H9 (cell line): ENCODE results near the gene FAS. TPM values are rescaled to one million over a fixed set of nuclear protein-coding genes. Genes with fewer than 3 reads are reported as not detected.

ENCODE experiments used
- DNase-seq: peaks from one replicate; pipeline ENCODE4 v3.0.0-alpha.2; 2017
- H2AFZ ChIP-seq: one replicate; pipeline ENCODE4 v1.6.1; 2013; ENCODE audit warnings: mild to moderate bottlenecking, low read length, control low read depth, moderate library complexity
- H2AK5ac ChIP-seq: 2 replicates; pipeline ENCODE4 v1.6.1; 2013; ENCODE audit warnings: low read length, control low read depth, mixed read lengths; ENCODE audit not compliant: insufficient read length
- H2BK120ac ChIP-seq: one replicate; pipeline ENCODE4 v1.6.1; 2013; ENCODE audit warnings: low read depth, mild to moderate bottlenecking, low read length, control low read depth, inconsistent platforms; ENCODE audit not compliant: poor library complexity, severe bottlenecking
- H2BK12ac ChIP-seq: 2 replicates; pipeline ENCODE4 v1.6.1; 2013; ENCODE audit warnings: low read length, control low read depth, mixed read lengths, low read depth; ENCODE audit not compliant: insufficient read length
- H2BK15ac ChIP-seq: 2 replicates; pipeline ENCODE4 v1.6.1; 2013; ENCODE audit warnings: low read depth, low read length, control low read depth
- H2BK20ac ChIP-seq: one replicate; pipeline ENCODE4 v1.6.1; 2013; ENCODE audit warnings: low read depth, mild to moderate bottlenecking, low read length, control low read depth, inconsistent platforms; ENCODE audit not compliant: poor library complexity, severe bottlenecking
- H2BK5ac ChIP-seq: 2 replicates; pipeline ENCODE4 v1.6.1; 2013; ENCODE audit warnings: low read length, control low read depth, mixed read lengths; ENCODE audit not compliant: insufficient read length
- H3K14ac ChIP-seq: 2 replicates; pipeline ENCODE4 v1.6.1; 2013; ENCODE audit warnings: low read length, control low read depth; ENCODE audit not compliant: insufficient read depth
- H3K18ac ChIP-seq: 2 replicates; pipeline ENCODE4 v1.6.1; 2013; ENCODE audit warnings: low read depth, mild to moderate bottlenecking, mixed read lengths, low read length, control low read depth; ENCODE audit not compliant: insufficient read length
- H3K23ac ChIP-seq: 2 replicates; pipeline ENCODE4 v1.6.1; 2013; ENCODE audit warnings: low read length, control low read depth, mixed read lengths, low read depth; ENCODE audit not compliant: insufficient read length
- H3K23me2 ChIP-seq: 2 replicates; pipeline ENCODE4 v1.6.1; 2013; ENCODE audit warnings: low read depth, mild to moderate bottlenecking, mixed read lengths, low read length, control low read depth; ENCODE audit not compliant: insufficient read length, poor library complexity, severe bottlenecking
- H3K27ac ChIP-seq: 2 replicates; pipeline ENCODE4 v1.5.1; 2013; ENCODE audit warnings: low read length, control low read depth, mixed read lengths, low read depth; ENCODE audit not compliant: insufficient read length
- H3K27me3 ChIP-seq: 2 replicates; pipeline ENCODE4 v1.6.1; 2013; ENCODE audit warnings: low read length, control low read depth, inconsistent platforms; ENCODE audit not compliant: insufficient read depth
- H3K4ac ChIP-seq: 2 replicates; pipeline ENCODE4 v1.6.1; 2013; ENCODE audit warnings: low read depth, mild to moderate bottlenecking, control low read depth, inconsistent platforms, low read length, moderate library complexity
- H3K4me1 ChIP-seq: 2 replicates; pipeline ENCODE4 v1.6.1; 2013; ENCODE audit warnings: low read length, control low read depth, inconsistent platforms; ENCODE audit not compliant: insufficient read depth
- H3K4me2 ChIP-seq: 2 replicates; pipeline ENCODE4 v1.6.1; 2013; ENCODE audit warnings: low read length, control low read depth, mixed read lengths; ENCODE audit not compliant: insufficient read length, insufficient read depth
- H3K56ac ChIP-seq: 2 replicates; pipeline ENCODE4 v1.6.1; 2013; ENCODE audit warnings: low read depth, mild to moderate bottlenecking, mixed read lengths, low read length, control low read depth; ENCODE audit not compliant: insufficient read length
- H3K79me1 ChIP-seq: 2 replicates; pipeline ENCODE4 v1.6.1; 2013; ENCODE audit warnings: low read depth, mild to moderate bottlenecking, moderate library complexity, low read length, control low read depth, inconsistent platforms; ENCODE audit not compliant: insufficient read depth, poor library complexity, severe bottlenecking
- H3K79me2 ChIP-seq: 2 replicates; pipeline ENCODE4 v1.6.1; 2013; ENCODE audit warnings: low read length, control low read depth, inconsistent platforms; ENCODE audit not compliant: insufficient read depth
- H3K9ac ChIP-seq: 2 replicates; pipeline ENCODE4 v1.6.1; 2013; ENCODE audit warnings: low read length, control low read depth, mixed read lengths; ENCODE audit not compliant: insufficient read length; ENCODE audit errors: extremely low read depth
- H3K9me3 ChIP-seq: one replicate; pipeline ENCODE4 v1.6.1; 2013; ENCODE audit warnings: low read depth, low read length, inconsistent platforms; ENCODE audit not compliant: control insufficient read depth
- H3T11ph ChIP-seq: one replicate; pipeline ENCODE4 v1.6.1; 2013; ENCODE audit warnings: mild to moderate bottlenecking, low read length, control low read depth, inconsistent platforms
- H4K20me1 ChIP-seq: one replicate; pipeline ENCODE4 v1.6.1; 2013; ENCODE audit not compliant: control insufficient read depth, insufficient read length, insufficient read depth
- H4K5ac ChIP-seq: 2 replicates; pipeline ENCODE4 v1.6.1; 2013; ENCODE audit warnings: low read depth, mild to moderate bottlenecking, mixed read lengths, low read length, control low read depth; ENCODE audit not compliant: insufficient read length
- H4K8ac ChIP-seq: replicated peaks from 2 replicates; pipeline ENCODE4 v1.6.1; 2013; ENCODE audit warnings: low read length, control low read depth, mixed read lengths, low read depth; ENCODE audit not compliant: insufficient read length
- H4K91ac ChIP-seq: 2 replicates; pipeline ENCODE4 v1.6.1; 2013; ENCODE audit warnings: low read depth, mild to moderate bottlenecking, moderate library complexity, mixed read lengths, low read length, control low read depth; ENCODE audit not compliant: insufficient read length
- H3K27ac Mint-ChIP-seq, 3 experiments: 2 replicates in 2 of 3; 3 replicates in 1 of 3; pipeline ENCODE4 v1.8.0; 2020 to 2021; ENCODE audit warnings: mixed read lengths in 3 of 3, mild to moderate bottlenecking in 1 of 3, moderate library complexity in 1 of 3
- H3K27me3 Mint-ChIP-seq: 2 replicates; pipeline ENCODE4 v1.8.0; 2021; ENCODE audit warnings: low read depth, mild to moderate bottlenecking, moderate library complexity, mixed read lengths
- H3K36me3 Mint-ChIP-seq, 3 experiments: 2 replicates in 2 of 3; 3 replicates in 1 of 3; pipeline ENCODE4 v1.8.0; 2020 to 2021; ENCODE audit warnings: low read depth in 3 of 3, mixed read lengths in 3 of 3; ENCODE audit not compliant: insufficient read depth in 1 of 3
- H3K4me1 Mint-ChIP-seq, 2 experiments: 2 replicates each; pipeline ENCODE4 v1.8.0; 2020; ENCODE audit warnings: mixed read lengths in 2 of 2
- H3K4me3 Mint-ChIP-seq, 2 experiments: 2 replicates in 1 of 2; 3 replicates in 1 of 2; pipeline ENCODE4 v1.8.0; 2020 to 2021; ENCODE audit warnings: mild to moderate bottlenecking in 2 of 2, mixed read lengths in 2 of 2, moderate library complexity in 1 of 2
- H3K9me3 Mint-ChIP-seq, 2 experiments: 2 replicates in 1 of 2; 3 replicates in 1 of 2; pipeline ENCODE4 v1.8.0; 2020; ENCODE audit warnings: mild to moderate bottlenecking in 2 of 2, mixed read lengths in 2 of 2, moderate library complexity in 1 of 2
- WGBS: extraction: QIAGEN DNeasy Blood & Tissue Kit; methylation state at CpG from one replicate; pipeline ENCODE4 v1.1.7; 2013; ENCODE audit warnings: missing lambda C conversion rate, low lambda C conversion rate, mixed read lengths; ENCODE audit not compliant: insufficient read length; ENCODE audit errors: extremely low coverage; 5-methylcytosine and 5-hydroxymethylcytosine counted together
- total RNA-seq: library from RNA; stranded (reverse); gene quantifications from 2 replicates; pipeline ENCODE4 v1.2.1, GENCODE V29; 2021
- TF ChIP-seq, protein P1 (sequence below): fragments of 200-600 bp; sonication (generic); conservative IDR thresholded peaks from 3 replicates; pipeline ENCODE4 v1.8.0; 2021; ENCODE audit warnings: antibody characterized with exemption, mild to moderate bottlenecking

FAS gene
- total RNA-seq, 1 experiment from 2014 or later = 3.0 TPM

DNA sequence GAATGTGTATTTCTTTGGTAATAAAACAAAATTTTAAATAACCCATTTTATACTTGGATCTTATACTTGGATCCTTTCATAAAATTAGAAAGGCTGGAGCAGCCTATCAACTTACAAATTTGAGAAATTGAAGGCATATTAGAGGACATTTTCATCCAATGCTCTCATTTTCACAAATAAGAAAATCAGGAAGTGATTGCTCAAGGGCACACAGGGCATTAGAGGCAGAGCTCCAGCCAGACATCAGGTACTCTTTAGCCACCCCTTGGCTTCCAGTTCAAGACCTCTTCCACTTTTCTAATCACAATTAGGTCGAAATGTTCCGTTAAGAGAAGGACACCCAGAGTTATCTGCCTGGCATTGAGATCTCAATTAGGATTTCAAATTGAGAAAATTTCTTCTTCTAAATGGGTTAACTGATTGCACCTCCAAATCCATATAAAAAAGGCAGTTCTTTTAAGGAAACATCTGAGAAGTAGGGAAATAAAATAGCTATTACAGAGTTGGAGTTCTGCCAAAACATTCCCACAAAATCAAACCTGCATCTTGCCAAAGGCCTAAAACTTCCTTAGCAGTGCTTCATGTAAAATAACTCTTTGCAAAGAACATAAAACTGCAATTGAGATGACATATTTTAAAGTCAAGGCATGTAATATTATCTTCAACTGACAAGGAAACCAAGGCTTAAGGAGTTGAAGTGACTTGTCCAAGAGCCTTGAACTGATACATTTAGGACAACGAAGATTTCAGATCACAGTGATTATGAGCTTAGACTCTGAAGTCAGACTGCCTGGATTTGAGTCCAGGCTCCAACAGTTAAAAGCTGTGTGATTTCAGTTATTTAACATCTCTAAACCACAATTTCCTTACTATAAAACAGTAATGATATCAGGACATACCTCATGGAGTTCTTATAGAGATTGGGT lies 40.4 kb upstream of the FAS start:
- Mint-ChIP-seq H3K4me1 (peaks cover 15 to 17% of the 10 kb centered on the region in 2 experiments), H3K9me3 (no peaks in the 10 kb centered on the region), H3K36me3 (no peaks in the 10 kb centered on the region), H3K4me3 (no peak overlapping the region), H3K27ac (no peak overlapping the region; a peak in 1 of 7 replicates), H3K27me3 (no peaks in the 10 kb centered on the region)
- Histone ChIP-seq H2BK5ac (no peak overlapping the region), H2BK120ac (no peak overlapping the region), H3K56ac (no peak overlapping the region), H2BK15ac (no peak overlapping the region), H3K23me2 (no peaks in the 10 kb centered on the region), H3K9ac (no peak overlapping the region), H2AFZ (no peak overlapping the region), H3K14ac (no peak overlapping the region), H3K23ac (no peak overlapping the region), H3K4me2 (no peak overlapping the region), H3K4ac (no peak overlapping the region), H3T11ph (no peak overlapping the region), H2BK20ac (no peak overlapping the region), H4K20me1 (no peaks in the 10 kb centered on the region), H3K18ac (no peak overlapping the region), H2BK12ac (no peak overlapping the region), H3K9me3 (no peaks in the 10 kb centered on the region), H4K5ac (no peak overlapping the region), H4K91ac (no peak overlapping the region), H3K4me1 (peaks cover 3% of the 10 kb centered on the region; the same call in 1 of the 2 replicates), H3K27ac (no peak overlapping the region), H2AK5ac (no peak overlapping the region), H3K79me2 (no peaks in the 10 kb centered on the region), H3K79me1 (no peaks in the 10 kb centered on the region), H3K27me3 (no peaks in the 10 kb centered on the region), H4K8ac (no peak overlapping the region)
- TF ChIP-seq, protein P1, sequence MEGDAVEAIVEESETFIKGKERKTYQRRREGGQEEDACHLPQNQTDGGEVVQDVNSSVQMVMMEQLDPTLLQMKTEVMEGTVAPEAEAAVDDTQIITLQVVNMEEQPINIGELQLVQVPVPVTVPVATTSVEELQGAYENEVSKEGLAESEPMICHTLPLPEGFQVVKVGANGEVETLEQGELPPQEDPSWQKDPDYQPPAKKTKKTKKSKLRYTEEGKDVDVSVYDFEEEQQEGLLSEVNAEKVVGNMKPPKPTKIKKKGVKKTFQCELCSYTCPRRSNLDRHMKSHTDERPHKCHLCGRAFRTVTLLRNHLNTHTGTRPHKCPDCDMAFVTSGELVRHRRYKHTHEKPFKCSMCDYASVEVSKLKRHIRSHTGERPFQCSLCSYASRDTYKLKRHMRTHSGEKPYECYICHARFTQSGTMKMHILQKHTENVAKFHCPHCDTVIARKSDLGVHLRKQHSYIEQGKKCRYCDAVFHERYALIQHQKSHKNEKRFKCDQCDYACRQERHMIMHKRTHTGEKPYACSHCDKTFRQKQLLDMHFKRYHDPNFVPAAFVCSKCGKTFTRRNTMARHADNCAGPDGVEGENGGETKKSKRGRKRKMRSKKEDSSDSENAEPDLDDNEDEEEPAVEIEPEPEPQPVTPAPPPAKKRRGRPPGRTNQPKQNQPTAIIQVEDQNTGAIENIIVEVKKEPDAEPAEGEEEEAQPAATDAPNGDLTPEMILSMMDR = no peak
- DNase-seq = no peak
- WGBS = no CpG with 5 or more reads among the region's 3 CpGs
